ENCODE measurements around the gene OR8G1. TPM values are rescaled to one million over a fixed set of nuclear protein-coding genes. Genes with fewer than 3 reads are reported as not detected.
"Not testable (repeated sequence)": the region's sequence is repeated elsewhere in the genome, so short reads cannot be mapped to it uniquely, and the experiment has no call there.

The OR8G1 gene
- total RNA-seq, 1 donor from 2014 or later = not detected

DNA sequence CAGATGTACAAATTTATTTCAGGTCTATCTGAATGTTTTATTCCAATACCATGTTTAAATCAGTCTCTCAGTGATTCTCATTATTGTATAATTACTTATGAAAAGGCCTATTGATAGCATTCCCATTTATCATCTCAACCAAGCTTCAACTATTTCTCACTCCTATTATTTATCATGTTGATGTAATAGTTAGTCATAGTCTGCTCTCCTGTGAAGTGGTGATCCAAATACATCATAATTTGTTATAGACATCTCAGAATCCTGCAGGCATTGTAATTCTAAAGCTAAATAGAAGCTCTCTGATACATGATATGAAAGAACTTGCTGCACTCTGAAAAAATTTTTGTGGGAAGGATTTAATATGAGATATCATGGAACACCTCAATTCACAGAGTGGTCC is 21.8 kb upstream of the OR8G1 start:
- Histone ChIP-seq H3K36me3 (no peaks in the 10 kb centered on the region), H3K27ac (no peak overlapping the region), H3K4me3 (no peak overlapping the region), H3K4me1 (no peaks in the 10 kb centered on the region), H3K27me3 (ENCODE audit: low read depth) (no peaks in the 10 kb centered on the region), H3K9me3 (no peaks in the 10 kb centered on the region)
- TF ChIP-seq, protein P1, sequence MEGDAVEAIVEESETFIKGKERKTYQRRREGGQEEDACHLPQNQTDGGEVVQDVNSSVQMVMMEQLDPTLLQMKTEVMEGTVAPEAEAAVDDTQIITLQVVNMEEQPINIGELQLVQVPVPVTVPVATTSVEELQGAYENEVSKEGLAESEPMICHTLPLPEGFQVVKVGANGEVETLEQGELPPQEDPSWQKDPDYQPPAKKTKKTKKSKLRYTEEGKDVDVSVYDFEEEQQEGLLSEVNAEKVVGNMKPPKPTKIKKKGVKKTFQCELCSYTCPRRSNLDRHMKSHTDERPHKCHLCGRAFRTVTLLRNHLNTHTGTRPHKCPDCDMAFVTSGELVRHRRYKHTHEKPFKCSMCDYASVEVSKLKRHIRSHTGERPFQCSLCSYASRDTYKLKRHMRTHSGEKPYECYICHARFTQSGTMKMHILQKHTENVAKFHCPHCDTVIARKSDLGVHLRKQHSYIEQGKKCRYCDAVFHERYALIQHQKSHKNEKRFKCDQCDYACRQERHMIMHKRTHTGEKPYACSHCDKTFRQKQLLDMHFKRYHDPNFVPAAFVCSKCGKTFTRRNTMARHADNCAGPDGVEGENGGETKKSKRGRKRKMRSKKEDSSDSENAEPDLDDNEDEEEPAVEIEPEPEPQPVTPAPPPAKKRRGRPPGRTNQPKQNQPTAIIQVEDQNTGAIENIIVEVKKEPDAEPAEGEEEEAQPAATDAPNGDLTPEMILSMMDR (IDR thresholded peaks at IDR 0.05) = no peak
- DNase-seq (no peak), ATAC-seq (no peak)
- intact Hi-C loops (cut with DNase I) = no loop called here

DNA sequence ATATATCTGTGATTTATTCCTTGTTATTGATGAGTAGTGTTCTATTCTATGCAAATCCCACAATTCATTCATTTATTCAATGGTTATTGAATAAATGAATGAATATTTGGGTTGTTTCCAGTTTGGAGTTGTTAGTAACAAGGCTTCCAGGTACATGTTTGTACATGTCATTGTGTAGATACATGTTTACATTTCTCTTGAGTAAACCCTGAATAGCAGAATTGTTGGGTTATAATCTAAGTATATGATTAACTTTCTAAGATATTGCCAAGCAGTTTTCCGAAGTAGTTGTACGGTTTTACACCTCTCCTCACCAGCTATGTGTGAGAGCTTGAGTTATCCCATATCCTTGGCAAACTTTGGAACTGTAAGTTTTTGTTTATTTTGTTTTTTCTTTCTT is 18.5 kb upstream of the OR8G1 start:
- ATAC-seq = no peak
- H3K4me1 ChIP-seq = no peaks in the 10 kb centered on the region
- H3K4me3 ChIP-seq = no peak overlapping the region
- intact Hi-C loops (cut with DNase I) = no loop called here
- no peak overlapping the region for H3K27ac ChIP-seq
- no peaks in the 10 kb centered on the region for H3K36me3 ChIP-seq
- no peaks in the 10 kb centered on the region for H3K9me3 ChIP-seq
- H3K27me3 ChIP-seq (ENCODE audit: low read depth) = no peaks in the 10 kb centered on the region
- no peak for DNase-seq
- TF ChIP-seq, protein P1 (IDR thresholded peaks at IDR 0.05) = no peak

GRCh38 chr11:124224618-124225423 is 16.1 kb upstream of the OR8G1 start:
- H3K4me3 ChIP-seq; H3K27me3 ChIP-seq (ENCODE audit: low read depth); H3K4me1 ChIP-seq; DNase-seq; H3K9me3 ChIP-seq; H3K36me3 ChIP-seq; H3K27ac ChIP-seq; intact Hi-C loops (cut with DNase I): not testable (repeated sequence)
- ATAC-seq = peak; percentile 44 to 64

DNA sequence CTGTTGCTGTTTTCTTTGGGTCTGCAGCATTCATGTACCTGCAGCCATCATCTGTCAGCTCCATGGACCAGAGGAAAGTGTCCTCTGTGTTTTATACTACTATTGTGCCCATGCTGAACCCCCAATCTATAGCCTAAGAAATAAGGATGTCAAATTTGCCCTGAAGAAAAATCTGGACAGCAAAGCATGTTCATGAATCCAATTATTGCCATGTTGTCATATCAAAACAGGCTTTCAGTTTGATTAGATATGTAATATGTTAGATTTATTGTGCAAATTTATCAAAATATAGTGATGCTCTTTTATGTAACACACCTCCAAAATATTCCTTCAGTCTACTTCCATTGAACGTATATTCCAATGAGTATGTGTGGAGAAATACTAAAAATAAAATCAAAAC is 15.4 kb upstream of the OR8G1 start:
- no peak overlapping the region for H3K4me3 ChIP-seq

GRCh38 chr11:124233376-124233775 is 7.5 kb upstream of the OR8G1 start:
- no peaks in the 10 kb centered on the region for H3K27me3 ChIP-seq (ENCODE audit: low read depth)
- DNase-seq (no peak), ATAC-seq (no peak)
- no peaks in the 10 kb centered on the region for H3K4me1 ChIP-seq
- no peaks in the 10 kb centered on the region for H3K9me3 ChIP-seq
- intact Hi-C loops (cut with DNase I) = no loop called here
- no peak overlapping the region for H3K27ac ChIP-seq
- H3K36me3 ChIP-seq = no peaks in the 10 kb centered on the region
- TF ChIP-seq, protein P1 (IDR thresholded peaks at IDR 0.05) = no peak
- no peak overlapping the region for H3K4me3 ChIP-seq

More for the DNA sequence above, 15.4 kb upstream of the OR8G1 start:
- intact Hi-C loops (cut with DNase I) = no loop called here
- Histone ChIP-seq H3K27ac (no peak overlapping the region), H3K9me3 (no peaks in the 10 kb centered on the region), H3K4me1 (no peaks in the 10 kb centered on the region), H3K27me3 (ENCODE audit: low read depth) (no peaks in the 10 kb centered on the region), H3K36me3 (no peaks in the 10 kb centered on the region)
- DNase-seq = no peak
- TF ChIP-seq, protein P1 (IDR thresholded peaks at IDR 0.05) = no peak
- no peak for ATAC-seq

DNA sequence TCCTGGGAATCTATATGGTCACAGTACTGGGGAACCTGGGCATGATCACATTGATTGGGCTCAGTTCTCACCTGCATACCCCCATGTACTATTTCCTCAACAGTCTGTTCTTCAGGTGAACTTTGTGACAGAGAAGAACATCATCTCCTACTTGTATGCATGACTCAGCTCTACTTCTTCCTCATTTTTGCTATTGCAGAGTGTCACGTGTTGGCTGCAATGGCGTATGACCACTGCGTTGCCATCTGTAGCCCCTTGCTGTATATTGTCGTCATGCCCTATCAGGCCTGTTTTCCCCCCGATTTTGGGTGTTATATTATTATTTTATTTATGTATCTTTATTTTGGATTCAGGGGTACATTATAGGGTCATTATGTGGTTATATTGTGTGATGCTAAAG is 2.4 kb upstream of the OR8G1 start:
- TF ChIP-seq, protein P1 (IDR thresholded peaks at IDR 0.05) = no peak
- Histone ChIP-seq H3K27ac (no peak overlapping the region), H3K9me3 (no peaks in the 10 kb centered on the region), H3K27me3 (ENCODE audit: low read depth) (no peaks in the 10 kb centered on the region), H3K4me3 (no peak overlapping the region), H3K36me3 (no peaks in the 10 kb centered on the region), H3K4me1 (no peaks in the 10 kb centered on the region)
- no peak for ATAC-seq
- no peak for DNase-seq
- intact Hi-C loops (cut with DNase I) = no loop called here

DNA sequence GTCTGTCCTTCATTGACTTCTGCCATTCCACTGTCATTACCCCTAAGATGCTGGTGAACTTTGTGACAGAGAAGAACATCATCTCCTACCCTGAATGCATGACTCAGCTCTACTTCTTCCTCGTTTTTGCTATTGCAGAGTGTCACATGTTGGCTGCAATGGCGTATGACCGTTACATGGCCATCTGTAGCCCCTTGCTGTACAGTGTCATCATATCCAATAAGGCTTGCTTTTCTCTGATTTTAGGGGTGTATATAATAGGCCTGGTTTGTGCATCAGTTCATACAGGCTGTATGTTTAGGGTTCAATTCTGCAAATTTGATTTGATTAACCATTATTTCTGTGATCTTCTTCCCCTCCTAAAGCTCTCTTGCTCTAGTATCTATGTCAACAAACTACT is 9.0 kb downstream of the OR8G1 start:
- intact Hi-C loops (cut with DNase I); ATAC-seq; H3K4me3 ChIP-seq; H3K9me3 ChIP-seq; H3K36me3 ChIP-seq; DNase-seq; H3K27me3 ChIP-seq (ENCODE audit: low read depth); H3K4me1 ChIP-seq; H3K27ac ChIP-seq: not testable (repeated sequence)

Measured in lower lobe of right lung (tissue), 2 donors.